Brain microvascular endothelial cell (primary cell): Measurements from ENCODE around the gene SLC34A2.
"Not testable (repeated sequence)": the region's sequence is repeated elsewhere in the genome, so short reads cannot be mapped to it uniquely, and the experiment has no call there.

Source experiments
- DNase-seq: peaks from one replicate; pipeline ENCODE4 v3.0.0-alpha.2; 2020
- H3K27ac ChIP-seq: fragments of 250-450 bp; sonication (Bioruptor Pico); 2 replicates; pipeline ENCODE4 v1.5.1; 2020; ENCODE audit warnings: mild to moderate bottlenecking, moderate library complexity
- H3K27me3 ChIP-seq: fragments of 250-450 bp; sonication (Bioruptor Pico); replicated peaks from 2 replicates; pipeline ENCODE4 v1.5.1; 2020; ENCODE audit warnings: mild to moderate bottlenecking
- H3K36me3 ChIP-seq: fragments of 250-450 bp; sonication (Bioruptor Pico); replicated peaks from 2 replicates; pipeline ENCODE4 v1.5.1; 2020; ENCODE audit warnings: mild to moderate bottlenecking
- H3K4me3 ChIP-seq: 2 replicates; pipeline ENCODE4 v1.5.1; 2011; ENCODE audit warnings: low read depth, mild to moderate bottlenecking, control low read depth, low read length, moderate library complexity
- in situ Hi-C: cut with HindIII; loops from 2 replicates; pipeline ENCODE4 v1.10.0; 2017; ENCODE audit warnings: low sequenced_read_pairs, low pct_ligation_motif_present
- TF ChIP-seq, protein P1 (sequence below): IDR thresholded peaks from 2 replicates; pipeline ENCODE4 v1.5.1; 2011; ENCODE audit warnings: low read depth, mild to moderate bottlenecking, moderate library complexity, low read length, control low read depth, inconsistent platforms; ENCODE audit errors: missing control alignments

Gene SLC34A2

DNA sequence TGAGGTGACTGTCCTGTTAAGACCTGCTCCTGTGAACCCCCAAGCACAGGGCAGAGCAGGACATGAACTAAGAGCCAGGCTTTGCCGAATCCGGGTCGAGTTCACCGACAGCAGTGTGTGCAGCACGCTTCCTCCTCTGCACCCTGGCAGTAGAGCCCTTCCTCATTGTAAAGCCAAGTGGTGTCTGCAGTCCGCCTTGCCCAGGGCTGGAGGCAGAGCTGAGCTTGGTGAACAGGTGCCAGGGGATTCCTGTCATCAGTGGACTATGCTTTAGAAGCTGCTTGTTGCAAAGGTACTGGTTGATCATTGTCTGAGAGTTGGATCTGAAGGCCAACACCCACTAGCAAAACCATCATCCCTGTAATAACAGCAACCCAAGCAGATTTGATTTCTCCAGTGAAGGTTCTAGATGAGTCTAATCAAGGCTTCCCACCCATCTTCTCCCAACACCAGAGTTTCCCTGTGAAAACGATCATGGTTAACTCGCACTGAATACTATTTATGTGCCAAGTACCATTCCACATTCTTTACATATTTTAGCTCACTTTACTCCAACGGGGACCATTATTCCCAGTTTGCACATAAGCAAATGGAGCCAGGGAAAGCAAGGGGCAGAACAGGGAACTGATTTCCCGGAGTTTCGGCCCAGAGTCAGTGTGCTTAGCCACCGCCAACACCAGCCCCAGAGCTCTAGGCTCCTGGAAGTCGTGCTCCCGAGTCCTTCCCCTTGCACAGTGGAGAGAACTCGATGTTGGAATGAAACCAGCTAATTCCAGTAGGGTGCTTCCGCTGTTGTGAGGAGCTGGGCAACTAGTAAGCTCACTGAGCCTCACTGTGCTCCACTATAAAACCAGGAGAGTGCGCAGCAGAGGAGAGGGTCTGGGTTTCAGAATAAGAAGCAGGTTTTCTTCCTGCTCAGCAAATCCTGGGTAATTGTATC is 1.4 kb upstream of the SLC34A2 start:
- Histone ChIP-seq H3K36me3 (no peaks in the 10 kb centered on the region), H3K4me3 (no peak overlapping the region), H3K27me3 (peaks cover 16% of the 10 kb centered on the region), H3K27ac (no peak overlapping the region)
- TF ChIP-seq, protein P1, sequence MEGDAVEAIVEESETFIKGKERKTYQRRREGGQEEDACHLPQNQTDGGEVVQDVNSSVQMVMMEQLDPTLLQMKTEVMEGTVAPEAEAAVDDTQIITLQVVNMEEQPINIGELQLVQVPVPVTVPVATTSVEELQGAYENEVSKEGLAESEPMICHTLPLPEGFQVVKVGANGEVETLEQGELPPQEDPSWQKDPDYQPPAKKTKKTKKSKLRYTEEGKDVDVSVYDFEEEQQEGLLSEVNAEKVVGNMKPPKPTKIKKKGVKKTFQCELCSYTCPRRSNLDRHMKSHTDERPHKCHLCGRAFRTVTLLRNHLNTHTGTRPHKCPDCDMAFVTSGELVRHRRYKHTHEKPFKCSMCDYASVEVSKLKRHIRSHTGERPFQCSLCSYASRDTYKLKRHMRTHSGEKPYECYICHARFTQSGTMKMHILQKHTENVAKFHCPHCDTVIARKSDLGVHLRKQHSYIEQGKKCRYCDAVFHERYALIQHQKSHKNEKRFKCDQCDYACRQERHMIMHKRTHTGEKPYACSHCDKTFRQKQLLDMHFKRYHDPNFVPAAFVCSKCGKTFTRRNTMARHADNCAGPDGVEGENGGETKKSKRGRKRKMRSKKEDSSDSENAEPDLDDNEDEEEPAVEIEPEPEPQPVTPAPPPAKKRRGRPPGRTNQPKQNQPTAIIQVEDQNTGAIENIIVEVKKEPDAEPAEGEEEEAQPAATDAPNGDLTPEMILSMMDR = no peak
- no peak for DNase-seq
- in situ Hi-C loops = no loop called here

DNA sequence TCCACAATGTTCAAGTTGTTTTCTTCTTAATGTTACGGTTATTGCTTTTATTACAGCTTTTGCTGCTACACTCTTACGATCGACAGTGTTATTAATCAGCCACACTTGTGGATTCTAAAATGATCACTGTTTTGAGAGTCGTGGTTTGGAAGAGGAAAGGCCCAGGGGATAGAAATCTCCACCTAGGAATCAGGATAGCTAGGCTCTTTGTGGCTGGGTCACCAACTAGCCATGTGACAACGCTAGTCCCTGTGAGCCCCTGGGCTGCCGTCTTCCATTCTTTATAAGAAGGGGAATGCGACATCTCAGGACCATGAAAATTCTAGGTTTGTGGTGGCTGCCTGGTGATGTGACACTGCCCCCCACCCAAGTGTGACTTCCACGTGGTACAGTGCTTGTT is 380 bp downstream of the SLC34A2 start:
- in situ Hi-C loops = no loop called here
- TF ChIP-seq, protein P1 = no peak
- H3K27ac ChIP-seq = no peak overlapping the region
- DNase-seq = no peak
- H3K27me3 ChIP-seq = peaks cover 16% of the 10 kb centered on the region
- no peaks in the 10 kb centered on the region for H3K36me3 ChIP-seq
- H3K4me3 ChIP-seq = no peak overlapping the region

DNA sequence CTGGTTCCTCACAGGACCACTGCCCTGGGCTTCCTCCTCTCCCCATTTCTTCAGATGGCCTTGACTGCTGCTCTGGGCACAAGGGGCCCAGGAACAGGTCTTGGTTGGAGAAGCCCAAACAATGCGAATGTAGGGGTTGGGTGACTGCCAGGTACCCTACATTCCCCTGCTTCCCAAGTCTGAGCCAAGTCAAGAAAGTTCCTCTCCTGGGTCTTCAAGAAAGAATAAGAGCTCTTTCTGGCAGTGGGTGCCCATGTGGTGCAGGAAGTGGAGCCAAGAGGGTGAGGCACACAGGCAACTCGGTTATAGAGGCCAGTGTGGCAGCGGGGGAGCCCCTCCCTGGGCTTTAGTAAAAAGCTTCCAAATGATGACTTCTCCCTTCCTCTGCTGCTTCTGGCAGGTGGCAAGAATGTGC is 2.7 kb downstream of the SLC34A2 start:
- Histone ChIP-seq H3K27ac (no peak overlapping the region), H3K27me3 (peaks cover 16% of the 10 kb centered on the region), H3K4me3 (no peak overlapping the region), H3K36me3 (no peaks in the 10 kb centered on the region)
- in situ Hi-C loops = no loop called here
- TF ChIP-seq, protein P1 = no peak
- no peak for DNase-seq

DNA sequence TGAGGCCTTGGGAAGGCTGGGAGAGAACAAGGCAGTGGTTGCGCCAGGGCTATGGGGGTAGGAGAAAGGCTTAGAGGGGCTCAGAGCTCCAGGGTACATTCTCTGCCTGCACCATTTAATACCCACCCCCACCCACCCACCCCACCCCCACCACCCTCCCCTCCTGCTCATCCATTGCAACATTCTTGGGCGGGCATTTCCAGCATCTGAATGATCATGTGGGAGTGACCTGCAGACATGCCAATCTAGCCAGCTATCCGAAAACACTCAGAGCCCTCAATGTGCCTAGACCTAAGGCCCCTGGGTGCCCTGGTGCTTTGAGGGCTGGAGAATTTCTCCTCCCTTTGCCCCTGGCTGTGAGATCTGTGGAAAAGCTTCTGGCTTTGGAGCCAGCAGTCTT is 3.1 kb downstream of the SLC34A2 start:
- Histone ChIP-seq H3K27ac (no peak overlapping the region), H3K4me3 (no peak overlapping the region), H3K36me3 (no peaks in the 10 kb centered on the region), H3K27me3 (peaks cover 16% of the 10 kb centered on the region)
- TF ChIP-seq, protein P1 = no peak
- in situ Hi-C loops = no loop called here
- DNase-seq = no peak

DNA sequence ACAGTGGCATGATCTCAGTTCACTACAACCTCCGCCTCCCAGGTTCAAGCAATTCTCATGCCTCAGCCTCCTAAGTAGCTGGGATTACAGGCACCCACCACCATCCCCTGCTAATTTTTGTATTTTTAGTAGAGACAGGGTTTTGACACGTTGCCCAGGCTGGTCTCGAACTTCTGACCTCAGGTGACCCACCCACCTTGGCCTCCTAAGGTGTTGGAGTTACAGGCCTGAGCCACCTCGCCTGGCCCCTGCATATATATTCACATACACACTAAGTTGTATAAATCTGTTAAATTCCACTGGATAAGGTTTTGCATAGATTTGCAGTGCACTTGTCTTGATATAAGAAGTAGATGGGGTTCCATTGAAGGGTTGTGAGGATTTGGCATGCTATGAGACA is 5.8 kb downstream of the SLC34A2 start:
- DNase-seq, H3K27ac ChIP-seq, H3K4me3 ChIP-seq, H3K27me3 ChIP-seq, in situ Hi-C loops, H3K36me3 ChIP-seq: not testable (repeated sequence)

DNA sequence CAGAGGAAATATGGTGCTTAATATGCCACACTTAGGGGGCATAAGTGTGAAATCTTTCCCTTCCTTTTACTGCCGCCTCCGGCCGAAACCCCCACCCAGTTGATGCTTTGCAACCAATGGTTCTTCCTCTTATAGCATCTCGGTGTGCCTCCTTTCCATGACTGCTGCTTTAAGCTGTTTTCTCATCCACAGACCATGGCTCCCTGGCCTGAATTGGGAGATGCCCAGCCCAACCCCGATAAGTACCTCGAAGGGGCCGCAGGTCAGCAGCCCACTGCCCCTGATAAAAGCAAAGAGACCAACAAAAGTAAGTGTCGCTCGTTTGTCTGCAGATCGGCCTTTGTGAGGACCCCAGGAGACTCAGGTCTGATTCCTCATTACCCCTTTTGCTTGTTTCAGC is 6.7 kb downstream of the SLC34A2 start:
- in situ Hi-C loops = no loop called here
- Histone ChIP-seq H3K36me3 (no peaks in the 10 kb centered on the region), H3K27me3 (no peaks in the 10 kb centered on the region), H3K27ac (no peak overlapping the region), H3K4me3 (no peak overlapping the region)
- TF ChIP-seq, protein P1 = no peak
- DNase-seq = no peak
